Measurements from ENCODE around the gene MGLL. TPM values are rescaled to one million over a fixed set of nuclear protein-coding genes. Genes with fewer than 3 reads are reported as not detected.

Gene MGLL
- total and polyA plus RNA-seq, 2 experiments from 2014 or later = 58.7 to 184 TPM

DNA sequence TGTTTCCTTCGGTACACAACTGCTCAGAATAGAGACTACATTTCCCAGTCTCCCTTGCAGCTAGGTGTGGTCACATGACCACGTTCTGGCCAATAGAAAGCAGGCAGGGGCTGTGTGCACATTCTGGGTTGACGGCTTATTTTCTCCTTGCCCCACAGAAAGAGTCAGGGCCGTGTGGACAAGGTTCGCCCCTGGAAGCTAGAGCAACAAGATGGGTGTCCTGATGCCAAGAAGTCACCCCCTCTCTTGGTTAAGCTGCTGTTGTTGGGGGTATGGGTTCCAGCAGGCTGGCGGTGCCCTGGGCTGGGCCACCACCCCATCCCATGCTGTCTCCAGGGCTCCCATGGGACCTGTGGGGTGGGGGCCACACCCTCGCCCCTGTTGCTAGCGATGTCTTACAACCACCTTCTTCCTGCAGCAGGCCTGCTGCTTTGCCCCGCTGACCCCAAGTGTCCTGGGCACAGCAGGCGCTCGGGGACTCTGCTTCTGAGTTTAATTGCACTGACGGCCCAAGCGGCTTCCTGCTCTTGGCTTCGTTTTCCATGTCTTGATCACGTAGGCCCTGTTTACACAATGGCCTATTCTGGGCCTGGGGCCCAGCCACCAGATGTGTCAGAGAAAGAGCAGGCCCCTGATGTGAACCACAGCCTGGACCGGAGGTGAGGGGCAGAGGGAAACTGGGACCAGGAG is 124.6 kb downstream of the MGLL start:
- 11 to 12% methylated on average over 16 of the region's 16 CpGs for WGBS, 2 experiments (ENCODE audit: low coverage in 1 of 2, low lambda C conversion rate in 2 of 2, missing lambda C conversion rate in 2 of 2)
- peak overlapping the region; percentile 51 for H3K4me2 ChIP-seq (ENCODE audit: unreplicated experiment)
- peak; percentile 87 for DNase-seq
- H3K4me3 ChIP-seq = peak overlapping the region; percentile 17
- peak overlapping the region; percentile 68 for H3K9ac ChIP-seq
- no peaks in the 10 kb centered on the region for H3K36me3 ChIP-seq (ENCODE audit: low read depth)
- H4K20me1 ChIP-seq (ENCODE audit: insufficient read depth) = no peaks in the 10 kb centered on the region
- H3K9me3 ChIP-seq (ENCODE audit: low read depth) = no peaks in the 10 kb centered on the region
- peaks cover 25% of the 10 kb centered on the region for H3K4me1 ChIP-seq (ENCODE audit: insufficient read depth)
- H3F3A ChIP-seq (ENCODE audit: insufficient read depth) = peaks cover 29% of the 10 kb centered on the region
- H3K9me2 ChIP-seq (ENCODE audit: insufficient read depth) = no peaks in the 10 kb centered on the region
- TF ChIP-seq EZH2phosphoT487 (IDR thresholded peaks at IDR 0.05; ENCODE audit: insufficient read depth, low read depth) (no peak), EZH2 (IDR thresholded peaks at IDR 0.05; ENCODE audit: insufficient read depth, poor library complexity, severe bottlenecking) (no peak)
- in situ Hi-C loops (cut with MboI) = loop anchor here (10.0 kb wide), 1 partner anchor 107 kb away; no protein-coding TSS in a partner anchor
- peak overlapping the region; percentile 80 for H3K27ac ChIP-seq
- H3K27me3 ChIP-seq (replicated peaks; ENCODE audit: insufficient read depth) = no peaks in the 10 kb centered on the region
- H3K79me2 ChIP-seq (ENCODE audit: insufficient read depth) = no peaks in the 10 kb centered on the region
- H2AFZ ChIP-seq = peak overlapping the region; percentile 71

DNA sequence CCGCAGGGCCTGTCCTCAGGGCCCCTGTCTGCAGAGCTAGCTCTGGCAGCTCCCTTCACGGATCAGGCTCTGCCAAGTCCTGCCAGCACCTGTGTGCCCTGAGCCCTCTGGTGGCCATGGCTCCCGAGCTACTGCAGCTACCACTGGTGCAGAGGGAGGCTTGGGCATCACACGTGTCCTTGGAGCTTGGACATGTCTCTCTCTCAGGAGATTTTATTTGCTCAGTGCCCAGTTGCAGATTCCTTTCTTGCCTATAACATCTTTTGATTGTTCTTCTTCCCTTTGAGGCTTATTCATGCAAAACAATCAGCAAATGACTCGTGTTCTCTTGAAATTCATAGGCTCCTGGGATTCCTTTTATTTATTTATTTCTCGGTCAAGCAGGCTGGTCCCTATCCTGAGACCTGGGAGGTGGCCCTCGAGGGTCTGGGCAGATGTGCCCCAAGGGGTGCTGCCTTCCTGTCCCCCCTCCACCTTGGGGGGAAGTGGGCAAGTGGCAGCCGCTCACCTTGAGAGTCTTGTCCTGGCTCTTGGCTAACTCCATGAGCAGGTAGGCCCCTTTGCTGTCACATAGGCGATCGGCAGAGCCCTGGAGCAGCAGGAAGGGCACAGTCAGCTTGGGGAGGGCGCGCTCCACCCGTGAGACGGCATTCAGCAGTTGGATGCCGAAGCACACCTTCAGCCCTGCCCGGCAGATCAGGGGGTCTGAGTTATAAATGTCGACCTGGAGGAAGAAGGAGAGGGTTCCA is 127.7 kb downstream of the MGLL start:
- H3K9me2 ChIP-seq (ENCODE audit: insufficient read depth) = no peaks in the 10 kb centered on the region
- H3K36me3 ChIP-seq (ENCODE audit: low read depth) = no peaks in the 10 kb centered on the region
- TF ChIP-seq EZH2 (IDR thresholded peaks at IDR 0.05; ENCODE audit: insufficient read depth, poor library complexity, severe bottlenecking) = no peak
- no peak for TF ChIP-seq EZH2phosphoT487 (IDR thresholded peaks at IDR 0.05; ENCODE audit: insufficient read depth, low read depth)
- no peak overlapping the region for H3K27ac ChIP-seq
- in situ Hi-C loops (cut with MboI) = loop anchor here (10.0 kb wide), 1 partner anchor 110 kb away; no protein-coding TSS in a partner anchor
- peak; percentile 51 for DNase-seq
- peaks cover 43% of the 10 kb centered on the region for H3F3A ChIP-seq (ENCODE audit: insufficient read depth)
- peaks cover 41% of the 10 kb centered on the region for H3K4me1 ChIP-seq (ENCODE audit: insufficient read depth)
- no peak overlapping the region for H2AFZ ChIP-seq
- H3K9me3 ChIP-seq (ENCODE audit: low read depth) = no peaks in the 10 kb centered on the region
- H3K4me2 ChIP-seq (ENCODE audit: unreplicated experiment) = no peak overlapping the region
- no peaks in the 10 kb centered on the region for H3K79me2 ChIP-seq (ENCODE audit: insufficient read depth)
- H3K27me3 ChIP-seq (replicated peaks; ENCODE audit: insufficient read depth) = no peaks in the 10 kb centered on the region
- H3K4me3 ChIP-seq = no peak overlapping the region
- H3K9ac ChIP-seq = no peak overlapping the region
- 88 to 89% methylated on average over 17 of the region's 17 CpGs for WGBS, 2 experiments (ENCODE audit: low coverage in 1 of 2, low lambda C conversion rate in 2 of 2, missing lambda C conversion rate in 2 of 2)
- no peaks in the 10 kb centered on the region for H4K20me1 ChIP-seq (ENCODE audit: insufficient read depth)

DNA sequence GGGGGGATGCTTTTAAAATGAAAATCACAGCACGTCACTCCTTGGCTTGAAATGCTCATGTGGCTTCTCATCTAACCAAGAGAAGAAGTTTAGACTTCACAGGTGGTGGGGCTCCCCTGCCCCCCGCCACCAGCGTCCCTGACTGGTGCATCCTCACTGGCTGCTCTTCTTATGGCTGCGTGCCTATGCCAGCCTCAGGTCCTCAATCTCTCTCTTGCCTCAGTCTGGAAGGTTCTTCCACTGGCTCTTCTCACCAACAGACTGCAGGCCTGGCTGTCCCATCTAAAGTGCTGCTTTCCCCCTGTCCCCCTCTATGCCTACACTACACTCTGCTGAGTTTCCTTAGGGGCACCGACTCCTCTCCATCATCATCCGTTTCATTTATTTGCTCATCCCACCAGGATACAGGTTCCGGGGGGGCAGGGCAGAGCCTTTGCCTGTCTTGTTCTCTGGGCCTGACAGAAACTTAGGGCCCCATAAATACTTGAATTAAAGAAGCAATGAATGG is 128.9 kb downstream of the MGLL start:
- H3K27ac ChIP-seq = no peak overlapping the region
- H3K79me2 ChIP-seq (ENCODE audit: insufficient read depth) = no peaks in the 10 kb centered on the region
- no peaks in the 10 kb centered on the region for H4K20me1 ChIP-seq (ENCODE audit: insufficient read depth)
- in situ Hi-C loops (cut with MboI) = loop anchor here (10.0 kb wide), 1 partner anchor 111 kb away; no protein-coding TSS in a partner anchor
- no peak overlapping the region for H3K4me2 ChIP-seq (ENCODE audit: unreplicated experiment)
- no peak overlapping the region for H2AFZ ChIP-seq
- H3K9ac ChIP-seq = no peak overlapping the region
- 91 to 92% methylated on average over 7 of the region's 7 CpGs for WGBS, 2 experiments (ENCODE audit: low coverage in 1 of 2, low lambda C conversion rate in 2 of 2, missing lambda C conversion rate in 2 of 2)
- H3K9me3 ChIP-seq (ENCODE audit: low read depth) = no peaks in the 10 kb centered on the region
- H3K27me3 ChIP-seq (replicated peaks; ENCODE audit: insufficient read depth) = no peaks in the 10 kb centered on the region
- no peaks in the 10 kb centered on the region for H3K9me2 ChIP-seq (ENCODE audit: insufficient read depth)
- TF ChIP-seq EZH2phosphoT487 (IDR thresholded peaks at IDR 0.05; ENCODE audit: insufficient read depth, low read depth) = no peak
- TF ChIP-seq EZH2 (IDR thresholded peaks at IDR 0.05; ENCODE audit: insufficient read depth, poor library complexity, severe bottlenecking) = no peak
- no peak for DNase-seq
- peaks cover 48% of the 10 kb centered on the region for H3K4me1 ChIP-seq (ENCODE audit: insufficient read depth)
- peaks cover 32% of the 10 kb centered on the region for H3F3A ChIP-seq (ENCODE audit: insufficient read depth)
- H3K36me3 ChIP-seq (ENCODE audit: low read depth) = no peaks in the 10 kb centered on the region
- no peak overlapping the region for H3K4me3 ChIP-seq

DNA sequence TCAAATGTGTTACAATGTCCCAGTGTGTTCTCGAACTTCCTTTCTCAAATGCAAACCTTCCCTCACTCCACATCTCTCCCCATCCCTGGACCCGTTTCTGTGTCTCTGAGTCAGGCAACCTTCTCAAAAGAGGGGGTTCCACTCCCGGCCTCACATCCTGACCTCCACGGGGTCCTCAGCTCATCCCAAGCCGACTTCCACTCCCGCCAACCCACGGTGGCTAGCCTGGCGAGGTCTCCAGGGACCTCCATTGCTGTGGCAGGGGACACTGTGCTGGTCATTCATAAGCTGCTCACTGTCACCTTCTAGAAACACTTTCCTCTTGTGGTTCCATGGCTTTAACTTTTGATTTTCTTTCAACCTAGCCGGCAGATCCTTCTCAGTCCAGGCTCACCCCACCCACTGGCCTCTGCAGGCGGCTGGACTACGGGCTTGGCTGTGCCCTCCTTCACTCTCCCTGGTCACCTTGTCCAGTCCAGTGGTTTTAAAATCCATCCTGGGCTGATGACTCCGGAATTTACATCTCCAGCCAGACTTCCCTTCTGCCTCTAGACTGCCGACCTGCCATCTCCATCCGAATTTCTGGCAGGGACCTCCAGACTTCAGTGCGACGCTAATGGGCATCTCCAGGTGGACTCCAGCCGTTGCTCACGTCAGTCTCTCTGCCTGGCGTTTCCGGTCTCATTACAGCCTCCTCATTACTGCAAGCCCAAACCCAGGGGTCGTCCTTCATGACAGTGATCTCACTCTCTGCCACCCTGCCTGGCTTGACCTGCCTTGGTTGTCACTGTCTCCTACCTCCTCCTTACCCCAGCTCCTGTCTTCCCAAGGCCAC is 129.6 kb downstream of the MGLL start:
- 94% methylated on average over 21 of the region's 21 CpGs for WGBS, 2 experiments (ENCODE audit: low coverage in 1 of 2, low lambda C conversion rate in 2 of 2, missing lambda C conversion rate in 2 of 2)
- H3K4me3 ChIP-seq = no peak overlapping the region
- H3K4me2 ChIP-seq (ENCODE audit: unreplicated experiment) = no peak overlapping the region
- peaks cover 31% of the 10 kb centered on the region for H3F3A ChIP-seq (ENCODE audit: insufficient read depth)
- no peak overlapping the region for H3K27ac ChIP-seq
- no peaks in the 10 kb centered on the region for H3K27me3 ChIP-seq (replicated peaks; ENCODE audit: insufficient read depth)
- no peak for DNase-seq
- no peaks in the 10 kb centered on the region for H3K36me3 ChIP-seq (ENCODE audit: low read depth)
- H3K9me2 ChIP-seq (ENCODE audit: insufficient read depth) = no peaks in the 10 kb centered on the region
- no peaks in the 10 kb centered on the region for H4K20me1 ChIP-seq (ENCODE audit: insufficient read depth)
- in situ Hi-C loops (cut with MboI) = loop anchor here (10.0 kb wide), 1 partner anchor 112 kb away; no protein-coding TSS in a partner anchor
- no peak overlapping the region for H3K9ac ChIP-seq
- TF ChIP-seq EZH2phosphoT487 (IDR thresholded peaks at IDR 0.05; ENCODE audit: insufficient read depth, low read depth) (no peak), EZH2 (IDR thresholded peaks at IDR 0.05; ENCODE audit: insufficient read depth, poor library complexity, severe bottlenecking) (no peak)
- no peaks in the 10 kb centered on the region for H3K79me2 ChIP-seq (ENCODE audit: insufficient read depth)
- no peak overlapping the region for H2AFZ ChIP-seq
- no peaks in the 10 kb centered on the region for H3K9me3 ChIP-seq (ENCODE audit: low read depth)
- peaks cover 46% of the 10 kb centered on the region for H3K4me1 ChIP-seq (ENCODE audit: insufficient read depth)
